GM12864 (cell line): Measurements from ENCODE around the gene C22orf15.

Experiments used
- DNase-seq: peaks from one replicate; pipeline ENCODE4 v3.0.0-alpha.2; 2011; ENCODE audit warnings: low read depth
- H3K4me3 ChIP-seq: 2 replicates; pipeline ENCODE4 v1.5.1; 2011; ENCODE audit warnings: mild to moderate bottlenecking, low read depth, low read length, control low read depth
- TF ChIP-seq, protein P1 (sequence below): IDR thresholded peaks from 2 replicates; pipeline ENCODE4 v1.5.1; 2011; ENCODE audit warnings: low read depth, mild to moderate bottlenecking, moderate library complexity, low read length, control low read depth, inconsistent platforms; ENCODE audit errors: missing control alignments

Gene C22orf15

DNA sequence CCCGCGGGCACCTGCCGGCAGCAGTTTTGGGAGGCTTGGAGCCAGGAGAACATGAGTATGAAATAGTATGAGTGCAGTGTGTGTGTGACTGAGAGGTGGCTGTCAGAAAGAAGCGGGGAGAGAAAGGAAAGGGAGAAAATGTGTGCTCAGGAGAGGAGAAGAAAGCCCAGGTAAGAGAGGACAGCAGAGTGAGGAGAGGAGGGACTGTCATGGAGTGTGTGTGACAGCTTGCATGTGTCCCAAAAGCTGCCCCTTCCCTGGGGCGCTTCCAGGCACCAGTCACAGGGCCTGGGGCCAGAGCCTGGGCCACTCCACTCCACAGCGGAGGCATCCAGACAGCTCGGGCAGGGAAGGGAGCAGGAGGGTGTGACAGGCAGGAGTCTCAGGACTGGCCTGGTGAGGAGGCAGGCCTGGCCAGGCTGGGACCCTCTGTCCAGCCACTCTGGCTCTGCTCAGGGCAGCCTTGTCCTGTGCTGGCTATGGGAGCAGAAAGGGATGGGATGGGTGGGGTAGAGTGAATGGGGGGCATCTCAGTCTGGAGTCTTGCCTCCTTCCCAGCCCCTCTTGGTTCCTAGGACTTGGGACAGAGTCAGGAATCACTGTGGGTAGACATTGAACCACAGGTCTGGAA, 10.8 kb downstream of the C22orf15 start:
- H3K4me3 ChIP-seq, result no peak overlapping the region
- DNase-seq, result no peak
- TF ChIP-seq, protein P1, sequence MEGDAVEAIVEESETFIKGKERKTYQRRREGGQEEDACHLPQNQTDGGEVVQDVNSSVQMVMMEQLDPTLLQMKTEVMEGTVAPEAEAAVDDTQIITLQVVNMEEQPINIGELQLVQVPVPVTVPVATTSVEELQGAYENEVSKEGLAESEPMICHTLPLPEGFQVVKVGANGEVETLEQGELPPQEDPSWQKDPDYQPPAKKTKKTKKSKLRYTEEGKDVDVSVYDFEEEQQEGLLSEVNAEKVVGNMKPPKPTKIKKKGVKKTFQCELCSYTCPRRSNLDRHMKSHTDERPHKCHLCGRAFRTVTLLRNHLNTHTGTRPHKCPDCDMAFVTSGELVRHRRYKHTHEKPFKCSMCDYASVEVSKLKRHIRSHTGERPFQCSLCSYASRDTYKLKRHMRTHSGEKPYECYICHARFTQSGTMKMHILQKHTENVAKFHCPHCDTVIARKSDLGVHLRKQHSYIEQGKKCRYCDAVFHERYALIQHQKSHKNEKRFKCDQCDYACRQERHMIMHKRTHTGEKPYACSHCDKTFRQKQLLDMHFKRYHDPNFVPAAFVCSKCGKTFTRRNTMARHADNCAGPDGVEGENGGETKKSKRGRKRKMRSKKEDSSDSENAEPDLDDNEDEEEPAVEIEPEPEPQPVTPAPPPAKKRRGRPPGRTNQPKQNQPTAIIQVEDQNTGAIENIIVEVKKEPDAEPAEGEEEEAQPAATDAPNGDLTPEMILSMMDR, result no peak

- no peak overlapping the region for H3K4me3 ChIP-seq
- TF ChIP-seq, protein P1, result no peak
- DNase-seq, result no peak
Observed at GRCh38 chr22:23774114-23774921, 11.5 kb downstream of the C22orf15 start.

GRCh38 chr22:23774922-23775436, 12.2 kb downstream of the C22orf15 start:
- DNase-seq, result no peak
- TF ChIP-seq, protein P1, result no peak
- H3K4me3 ChIP-seq, result no peak overlapping the region

GRCh38 chr22:23775779-23776375, 13.1 kb downstream of the C22orf15 start:
- DNase-seq, result no peak
- H3K4me3 ChIP-seq, result no peak overlapping the region
- TF ChIP-seq, protein P1, result no peak

DNA sequence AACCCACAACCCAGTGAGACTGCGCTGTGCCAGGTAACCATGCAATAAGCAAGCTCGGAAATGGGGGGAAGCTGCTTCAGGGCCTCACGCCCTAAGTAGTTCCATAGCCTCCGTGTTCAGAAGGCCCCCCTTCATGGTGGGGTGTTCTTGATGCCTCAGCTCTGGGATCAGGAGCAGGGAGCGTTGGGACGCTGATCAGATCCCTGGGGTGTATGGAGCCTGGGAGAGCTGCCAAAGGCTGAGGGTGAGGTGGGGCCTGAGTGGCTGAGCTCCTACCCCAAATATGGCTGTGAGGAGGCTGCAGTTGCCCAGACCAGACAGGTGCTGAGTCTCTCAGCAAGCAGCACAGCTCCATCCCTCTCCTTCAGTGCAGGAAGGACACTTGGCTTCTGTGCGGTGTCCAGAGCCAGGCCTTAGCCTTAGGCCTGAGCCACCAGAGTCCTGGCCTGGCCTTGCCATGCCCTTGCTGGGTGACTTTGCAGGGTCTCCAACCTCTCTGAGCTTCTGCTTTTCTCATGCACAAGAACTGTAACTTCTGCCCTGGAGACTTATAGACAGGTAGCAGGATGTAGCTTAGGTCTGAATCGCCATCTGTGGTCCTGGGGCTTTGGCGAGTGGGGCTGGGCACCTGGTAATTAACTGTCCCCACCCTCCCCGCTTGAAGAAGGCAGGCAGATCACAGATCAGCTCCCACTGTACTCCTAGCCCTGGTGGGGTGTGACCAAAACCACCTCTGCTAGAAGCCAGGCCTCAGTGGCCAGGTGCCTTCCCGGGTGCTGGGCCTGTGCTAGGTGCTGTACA, 15.2 kb downstream of the C22orf15 start:
- TF ChIP-seq, protein P1, result no peak
- H3K4me3 ChIP-seq, result no peak overlapping the region
- no peak for DNase-seq

DNA sequence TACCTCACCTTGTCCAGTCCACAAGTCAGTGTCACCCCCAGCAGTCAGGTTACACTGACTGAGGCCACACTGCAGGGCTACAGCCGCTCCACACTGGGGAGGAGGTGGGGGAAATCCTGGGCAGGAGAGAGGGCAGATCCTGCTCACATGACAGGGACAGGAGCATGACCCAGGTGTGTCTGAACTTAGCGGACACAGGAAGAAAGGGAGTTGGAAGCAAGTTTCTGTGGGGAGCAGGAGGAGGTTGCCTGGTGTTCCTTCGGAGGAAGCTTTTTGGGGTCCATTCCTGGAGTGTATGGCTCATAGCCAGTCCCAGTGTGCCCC, 15.7 kb downstream of the C22orf15 start:
- no peak overlapping the region for H3K4me3 ChIP-seq
- TF ChIP-seq, protein P1, result no peak
- DNase-seq, result no peak
